Motor neuron (in vitro differentiated cells): ENCODE data around the gene RAD51B. TPM values are rescaled to one million over a fixed set of nuclear protein-coding genes. Genes with fewer than 3 reads are reported as not detected.

Experiments
- ATAC-seq, 8 experiments: fragments of 200-7000 bp; cut with Tn5 transposase; replicated peaks in 6 of 8; 2 replicates each; pipeline ENCODE4 v1.8.0; 2021; ENCODE audit warnings: mild to moderate bottlenecking in 8 of 8, moderate library complexity in 8 of 8
- H3K27ac ChIP-seq, 2 donors: fragments of 250-450 bp; sonication (Bioruptor Pico); 2 replicates each; pipeline ENCODE4 v1.9.0; 2021; ENCODE audit warnings: antibody characterized with exemption in 2 of 2, mild to moderate bottlenecking in 2 of 2, moderate library complexity in 1 of 2
- H3K4me1 ChIP-seq, 2 donors: fragments of 250-450 bp; sonication (Bioruptor Pico); replicated peaks in 1 of 2; 2 replicates each; pipeline ENCODE4 v1.6.1; 2021; ENCODE audit warnings: antibody characterized with exemption in 2 of 2, mild to moderate bottlenecking in 2 of 2, moderate library complexity in 1 of 2
- H3K4me3 ChIP-seq, 5 donors: fragments of 250-450 bp; sonication (Bioruptor Pico); 2 replicates each; pipeline ENCODE4 v1.9.0; 2021; ENCODE audit warnings: antibody characterized with exemption in 5 of 5, mild to moderate bottlenecking in 5 of 5, moderate library complexity in 4 of 5
- WGBS, 10 experiments: fragments of 450-650 bp; shearing (Covaris generic); methylation state at CpG; one replicate each; pipeline ENCODE4 v1.0.0; 2022; 5-methylcytosine and 5-hydroxymethylcytosine counted together
- in situ Hi-C, 9 experiments: fragments of 400-800 bp; cut with MboI; loops; one replicate each; pipeline ENCODE4 v1.15.0; 2021; ENCODE audit warnings: low sequenced_read_pairs in 9 of 9, low pct_unique_long_range_greater_than_20kb in 2 of 9; ENCODE audit not compliant: unreplicated experiment in 9 of 9
- total RNA-seq, 8 experiments: library from RNA; unstranded; fragments of 300-600 nt; gene quantifications; 2 replicates each; pipeline versions ENCODE4 v1.2.3 to v1.2.4, GENCODE V29; 2022

Gene RAD51B
- total RNA-seq, 8 experiments from 2014 or later: 5.4 to 37.7 (median 11.0) TPM

- peak in 3 of 8 experiments; percentile 20 to 40 (median 38) for ATAC-seq
- peaks cover 12 to 18% of the 10 kb centered on the region in 2 donors for H3K4me1 ChIP-seq
- 37 to 81% (median 60%) methylated on average over 2 to 7 of the region's 7 CpGs; no CpG with 5 or more reads in 3 of the 10 experiments for WGBS, 10 experiments
- H3K27ac ChIP-seq: no peak overlapping the region
- in situ Hi-C loops: loop anchor here in 1 of 9 experiments (25.0 kb wide), 1 partner anchor 257 kb away; no protein-coding TSS in a partner anchor
- H3K4me3 ChIP-seq: no peak overlapping the region
These were observed 699.4 kb downstream of the RAD51B start for GRCh38 chr14:68518761-68519670.

GRCh38 chr14:68519671-68520187 is 700.1 kb downstream of the RAD51B start:
- Histone ChIP-seq H3K27ac (no peak overlapping the region), H3K4me3 (no peak overlapping the region), H3K4me1 (peaks cover 14 to 18% of the 10 kb centered on the region in 2 donors)
- 5 to 100% (median 81%) methylated on average over 1 to 5 of the region's 5 CpGs for WGBS, 10 experiments
- in situ Hi-C loops: loop anchor here in 1 of 9 experiments (25.0 kb wide), 1 partner anchor 257 kb away; no protein-coding TSS in a partner anchor
- no peak for ATAC-seq

DNA sequence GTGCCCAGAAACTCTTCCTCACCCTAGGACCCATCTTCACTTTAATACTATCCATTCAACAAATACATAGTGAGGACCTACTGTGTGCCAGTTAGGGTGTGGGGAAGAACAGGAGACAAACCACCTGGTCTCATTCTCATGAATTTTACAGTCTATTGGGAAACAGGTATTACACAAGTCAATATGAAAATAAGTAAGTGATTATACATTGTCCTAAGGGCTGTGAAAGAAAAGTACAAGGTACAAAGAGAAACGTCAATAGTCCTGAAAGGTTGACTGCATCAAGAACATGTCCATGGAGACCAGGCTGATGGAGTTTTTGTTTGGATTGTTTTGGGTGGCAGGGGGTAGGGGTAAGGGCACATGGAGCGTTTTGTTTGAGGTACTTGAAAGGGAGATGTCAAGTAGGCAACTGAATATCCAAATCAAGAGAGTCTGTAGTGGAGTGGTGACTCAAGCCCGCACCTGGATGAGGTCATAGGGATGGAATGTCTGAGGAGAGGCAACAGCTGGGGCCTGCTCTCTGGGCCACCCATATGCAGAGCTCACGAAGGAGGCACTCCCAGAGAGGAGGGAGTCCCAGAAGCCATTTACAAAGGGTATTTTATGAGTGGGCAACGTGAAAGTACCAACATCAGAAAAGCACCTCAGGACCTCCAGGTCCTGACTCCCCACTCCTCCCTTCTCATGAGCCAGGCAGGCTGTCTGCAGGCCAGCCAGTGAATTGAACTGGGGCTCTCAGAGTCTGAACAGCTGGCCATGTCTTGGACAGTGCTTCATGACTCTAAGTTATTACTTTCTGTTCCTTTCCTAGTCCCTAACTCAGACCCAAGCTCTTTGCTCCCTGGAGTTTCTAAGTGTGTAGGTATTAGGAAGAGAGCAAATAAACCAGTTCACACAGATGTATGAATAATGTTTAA is 701.3 kb downstream of the RAD51B start:
- 50 to 100% (median 75%) methylated on average over 1 to 4 of the region's 5 CpGs; no CpG with 5 or more reads in 3 of the 10 experiments for WGBS, 10 experiments
- Histone ChIP-seq H3K4me1 (peaks cover 14 to 18% of the 10 kb centered on the region in 2 donors), H3K27ac (no peak overlapping the region), H3K4me3 (no peak overlapping the region)
- ATAC-seq: peak in 2 of 8 experiments; percentile 18 to 56
- in situ Hi-C loops: loop anchor here in 1 of 9 experiments (25.0 kb wide), 1 partner anchor 259 kb away; no protein-coding TSS in a partner anchor

- Histone ChIP-seq H3K4me3 (no peak overlapping the region), H3K27ac (no peak overlapping the region), H3K4me1 (peaks cover 19 to 20% of the 10 kb centered on the region in 2 donors)
- in situ Hi-C loops: loop anchor here in 1 of 9 experiments (25.0 kb wide), 1 partner anchor 259 kb away; no protein-coding TSS in a partner anchor
- no peak for ATAC-seq
- WGBS, 10 experiments: 50 to 100% (median 90%) methylated on average over 1 of the region's 1 CpG; no CpG with 5 or more reads in 4 of the 10 experiments
These were observed 702.0 kb downstream of the RAD51B start for GRCh38 chr14:68521557-68521901.

DNA sequence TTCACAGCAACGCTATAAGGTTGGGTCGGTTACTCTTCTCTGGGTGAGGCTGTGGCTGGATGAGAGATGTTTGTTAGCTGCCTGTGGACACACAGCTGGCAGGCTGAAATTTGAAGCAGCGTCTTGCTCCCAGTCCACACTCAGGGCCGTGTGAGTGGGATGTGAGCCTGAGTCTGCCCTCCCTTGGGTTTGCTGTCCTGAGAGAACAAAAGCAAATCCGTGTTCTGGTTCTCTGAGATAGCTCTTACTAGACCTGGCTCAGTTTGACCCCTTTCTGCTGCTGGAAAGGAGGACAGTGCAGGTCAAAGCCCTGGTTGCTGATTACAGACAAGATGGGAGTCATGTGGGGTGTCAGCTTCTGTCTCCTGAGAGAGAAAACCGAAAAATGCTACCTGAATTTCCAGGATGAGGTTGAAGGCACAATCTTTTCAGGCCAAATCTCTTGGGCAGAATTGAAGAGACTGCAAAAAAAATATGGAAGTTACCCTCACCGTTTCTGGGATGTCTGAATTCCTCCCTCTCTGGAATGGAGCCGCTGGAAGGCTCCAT is 702.5 kb downstream of the RAD51B start:
- WGBS, 10 experiments: 53 to 86% (median 69%) methylated on average over 1 to 6 of the region's 8 CpGs; no CpG with 5 or more reads in 3 of the 10 experiments
- no peak for ATAC-seq
- no peak overlapping the region for H3K4me3 ChIP-seq
- H3K27ac ChIP-seq: no peak overlapping the region
- peaks cover 23 to 25% of the 10 kb centered on the region in 2 donors for H3K4me1 ChIP-seq
- in situ Hi-C loops: loop anchor here in 1 of 9 experiments (25.0 kb wide), 1 partner anchor 260 kb away; no protein-coding TSS in a partner anchor

DNA sequence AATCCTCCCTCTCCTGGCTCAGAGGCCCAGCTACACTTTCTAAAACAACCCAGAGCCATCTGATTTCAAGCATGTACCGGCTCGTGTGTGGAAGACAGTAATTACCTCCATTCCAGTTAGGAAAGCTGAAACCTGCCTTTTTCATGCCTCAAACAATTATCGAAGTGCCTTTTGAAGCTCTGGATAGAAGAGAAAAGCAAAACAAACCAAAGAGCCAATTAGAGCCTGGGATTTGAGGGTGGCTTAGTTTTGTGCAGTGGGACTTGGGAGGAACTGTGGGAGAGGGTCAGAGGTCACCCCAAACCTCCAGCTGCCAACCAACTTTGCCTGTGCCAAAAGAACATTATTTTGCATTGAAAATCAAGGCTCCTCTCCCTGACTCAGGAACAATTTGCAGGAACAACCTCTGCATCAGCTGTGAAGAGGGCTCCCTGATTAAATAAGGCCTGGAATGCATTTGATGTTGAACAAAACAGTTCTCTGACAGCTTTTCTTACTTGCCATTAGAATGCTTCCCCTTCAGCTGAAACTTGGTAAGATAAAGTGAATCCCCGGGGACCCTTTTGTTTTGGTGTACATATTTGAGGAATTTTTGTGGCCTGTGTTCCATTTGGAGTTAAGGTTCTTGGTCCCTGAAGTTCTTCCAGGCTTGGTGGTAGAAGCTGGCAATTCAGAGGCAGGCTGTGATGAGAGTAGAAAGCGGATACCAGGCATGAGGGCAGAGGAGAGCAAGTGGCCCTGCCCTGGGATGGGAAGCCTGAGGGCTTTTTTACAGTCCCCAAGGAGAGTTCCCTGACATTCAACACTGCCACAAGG is 703.1 kb downstream of the RAD51B start:
- H3K4me1 ChIP-seq: peaks cover 28 to 31% of the 10 kb centered on the region in 2 donors
- H3K4me3 ChIP-seq: no peak overlapping the region
- no peak overlapping the region for H3K27ac ChIP-seq
- 11 to 71% (median 44%) methylated on average over 1 to 5 of the region's 5 CpGs; no CpG with 5 or more reads in 3 of the 10 experiments for WGBS, 10 experiments
- in situ Hi-C loops: loop anchor here in 1 of 9 experiments (25.0 kb wide), 1 partner anchor 260 kb away; no protein-coding TSS in a partner anchor
- ATAC-seq: peak in 1 of 8 experiments; percentile 33

DNA sequence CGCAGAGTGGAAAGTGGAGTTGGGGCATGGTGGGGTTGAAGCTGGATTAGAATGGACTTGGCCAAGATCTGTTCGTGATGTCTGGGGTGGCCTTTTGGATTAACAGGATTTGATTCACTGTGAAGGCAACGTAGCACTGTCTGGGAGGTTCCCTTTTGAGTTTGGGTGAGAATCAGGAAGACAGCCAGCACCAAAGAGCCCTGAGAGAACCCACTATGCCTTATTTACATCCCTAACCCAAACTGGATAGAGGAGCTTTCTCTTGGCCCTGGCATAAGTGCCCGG is 703.7 kb downstream of the RAD51B start:
- WGBS, 10 experiments: 86 to 100% (median 98%) methylated on average over 1 to 4 of the region's 4 CpGs; no CpG with 5 or more reads in 4 of the 10 experiments
- Histone ChIP-seq H3K4me3 (no peak overlapping the region), H3K27ac (no peak overlapping the region), H3K4me1 (peaks cover 28 to 31% of the 10 kb centered on the region in 2 donors)
- no peak for ATAC-seq
- in situ Hi-C loops: loop anchor here in 1 of 9 experiments (25.0 kb wide), 1 partner anchor 261 kb away; no protein-coding TSS in a partner anchor

DNA sequence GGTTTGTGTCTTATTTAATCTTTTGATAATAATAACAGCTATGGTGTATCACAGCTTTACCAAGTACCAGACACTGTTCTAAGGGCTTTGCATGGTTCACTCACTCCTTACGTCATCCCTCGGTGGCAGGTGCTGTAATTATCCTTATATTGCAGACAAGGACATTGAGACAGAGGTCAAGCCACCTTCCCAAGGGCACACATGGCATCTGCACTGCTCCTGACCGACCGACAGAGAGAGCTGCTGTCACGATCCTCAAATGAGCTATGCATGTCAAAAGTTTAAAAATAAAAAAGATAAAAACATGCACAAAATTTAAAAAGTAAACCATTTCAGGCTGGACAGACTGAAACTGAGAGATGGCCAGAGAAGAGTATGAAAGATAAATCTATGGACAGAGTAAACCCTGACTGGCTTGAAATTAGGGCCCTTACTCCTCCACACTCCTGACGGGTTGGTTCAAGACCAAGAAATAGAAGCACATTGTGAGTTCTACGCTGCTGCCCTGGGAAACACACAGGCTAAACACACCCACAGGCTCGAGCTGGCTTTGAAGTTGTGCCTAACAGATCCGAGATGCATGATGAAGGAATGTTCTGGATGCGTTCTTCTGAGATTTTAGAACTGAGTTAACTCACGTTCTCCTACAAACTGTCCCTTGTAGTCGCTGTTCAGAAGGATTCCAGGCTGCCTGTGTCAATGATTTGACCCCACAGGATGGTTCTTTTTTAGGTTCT is 704.6 kb downstream of the RAD51B start:
- in situ Hi-C loops: loop anchor here in 1 of 9 experiments (25.0 kb wide), 1 partner anchor 262 kb away; no protein-coding TSS in a partner anchor
- Histone ChIP-seq H3K27ac (no peak overlapping the region), H3K4me3 (no peak overlapping the region), H3K4me1 (peaks cover 28 to 31% of the 10 kb centered on the region in 2 donors)
- WGBS, 10 experiments: 31 to 89% (median 71%) methylated on average over 3 to 12 of the region's 12 CpGs; no CpG with 5 or more reads in 2 of the 10 experiments
- peak in 4 of 8 experiments; percentile 27 to 50 (median 44) for ATAC-seq

DNA sequence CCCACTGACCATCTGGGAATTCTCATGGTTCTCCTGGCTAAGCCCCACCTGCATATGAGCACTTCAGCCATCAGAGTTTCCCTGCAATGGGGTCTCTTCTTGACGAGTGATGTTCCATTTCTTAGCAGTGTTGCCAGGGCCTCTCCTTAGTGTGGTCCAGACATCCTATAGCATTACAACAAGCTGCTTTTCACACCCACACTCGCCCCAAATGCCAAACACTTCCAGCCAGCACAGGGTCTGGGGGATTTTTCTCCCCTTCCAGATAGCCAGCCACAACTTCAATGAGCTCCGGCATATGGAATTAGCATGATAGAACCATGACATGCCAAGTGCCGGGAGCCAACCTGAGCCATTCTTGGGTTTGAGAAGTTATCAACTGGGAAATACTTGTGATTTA is 705.9 kb downstream of the RAD51B start:
- no peak for ATAC-seq
- no peak overlapping the region for H3K4me3 ChIP-seq
- in situ Hi-C loops: loop anchor here in 1 of 9 experiments (25.0 kb wide), 1 partner anchor 262 kb away; the partner anchor contains the start of gene ZFP36L1
- H3K4me1 ChIP-seq: peaks cover 28 to 31% of the 10 kb centered on the region in 2 donors
- no peak overlapping the region for H3K27ac ChIP-seq
- 80 to 100% (median 94%) methylated on average over 1 to 4 of the region's 4 CpGs; no CpG with 5 or more reads in 2 of the 10 experiments for WGBS, 10 experiments

DNA sequence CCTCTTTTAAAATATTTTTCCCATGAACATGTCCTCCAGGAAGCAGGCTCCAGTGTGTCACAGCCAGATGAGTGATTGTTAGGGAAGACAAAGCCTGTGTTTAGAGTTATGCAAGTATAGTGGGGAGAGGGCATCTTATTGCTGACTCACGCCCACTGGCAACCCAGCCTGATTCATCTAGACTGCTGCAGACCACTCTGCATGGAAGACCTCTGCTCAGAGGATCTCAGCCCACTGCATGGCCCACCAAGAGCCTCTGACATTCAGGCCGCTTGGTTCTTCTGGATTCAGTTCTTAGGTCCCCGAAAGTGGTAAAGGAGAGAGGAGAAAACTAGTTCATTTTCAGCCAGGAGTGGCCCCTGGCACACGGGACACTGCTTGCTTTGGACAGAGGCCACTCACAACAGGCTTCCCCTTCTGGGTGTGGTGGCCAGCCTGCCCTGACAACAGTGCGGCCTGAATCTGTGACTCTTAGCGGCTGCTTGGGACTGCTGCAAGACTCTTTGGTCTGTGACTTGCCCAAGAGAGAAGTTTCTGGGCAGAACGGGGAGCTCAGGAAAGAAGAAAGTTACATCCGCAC is 707.0 kb downstream of the RAD51B start:
- in situ Hi-C loops: loop anchor here in 1 of 9 experiments (25.0 kb wide), 1 partner anchor 261 kb away; the partner anchor contains the start of gene ZFP36L1

More for the DNA sequence above, 707.0 kb downstream of the RAD51B start:
- Histone ChIP-seq H3K4me3 (no peak overlapping the region), H3K4me1 (peaks cover 28 to 31% of the 10 kb centered on the region in 2 donors), H3K27ac (no peak overlapping the region)
- peak in 6 of 8 experiments; percentile 54 to 81 (median 78) for ATAC-seq
- 18 to 92% (median 70%) methylated on average over 1 to 7 of the region's 8 CpGs; no CpG with 5 or more reads in 2 of the 10 experiments for WGBS, 10 experiments
